ENCODE measurements around the gene SLC6A18.

Gene SLC6A18, protein sequence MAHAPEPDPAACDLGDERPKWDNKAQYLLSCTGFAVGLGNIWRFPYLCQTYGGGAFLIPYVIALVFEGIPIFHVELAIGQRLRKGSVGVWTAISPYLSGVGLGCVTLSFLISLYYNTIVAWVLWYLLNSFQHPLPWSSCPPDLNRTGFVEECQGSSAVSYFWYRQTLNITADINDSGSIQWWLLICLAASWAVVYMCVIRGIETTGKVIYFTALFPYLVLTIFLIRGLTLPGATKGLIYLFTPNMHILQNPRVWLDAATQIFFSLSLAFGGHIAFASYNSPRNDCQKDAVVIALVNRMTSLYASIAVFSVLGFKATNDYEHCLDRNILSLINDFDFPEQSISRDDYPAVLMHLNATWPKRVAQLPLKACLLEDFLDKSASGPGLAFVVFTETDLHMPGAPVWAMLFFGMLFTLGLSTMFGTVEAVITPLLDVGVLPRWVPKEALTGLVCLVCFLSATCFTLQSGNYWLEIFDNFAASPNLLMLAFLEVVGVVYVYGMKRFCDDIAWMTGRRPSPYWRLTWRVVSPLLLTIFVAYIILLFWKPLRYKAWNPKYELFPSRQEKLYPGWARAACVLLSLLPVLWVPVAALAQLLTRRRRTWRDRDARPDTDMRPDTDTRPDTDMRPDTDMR

DNA sequence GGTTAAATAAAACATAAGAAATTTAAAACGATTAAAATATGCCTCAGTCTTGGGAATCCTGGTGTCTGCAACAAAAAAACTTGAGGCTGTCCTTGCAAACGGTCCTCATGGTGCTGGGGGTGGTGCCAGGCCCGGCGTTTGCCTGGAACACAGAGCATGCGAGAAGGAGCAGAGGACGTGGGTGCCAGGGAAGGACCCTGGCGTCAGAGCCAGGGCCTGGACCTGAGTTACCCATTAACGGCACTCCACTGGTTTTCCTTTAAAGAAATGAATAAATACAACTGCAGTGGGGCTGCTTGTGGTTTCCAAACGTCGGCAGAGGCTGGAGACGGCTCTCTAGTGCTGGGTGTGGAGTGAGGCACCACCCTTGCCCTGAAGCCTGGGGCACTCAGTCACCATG lies at the start of gene SLC6A18:
Gene SLC6A18, plus strand, starts transcription at position 301 of the 400 bp plus-strand sequence. Its CDS starts 97 bp downstream, at position 398.
- no peak for DNase-seq

GRCh38 chr5:1175801-1176472 lies 49.2 kb upstream of the SLC6A18 start:
- no peak for DNase-seq

DNA sequence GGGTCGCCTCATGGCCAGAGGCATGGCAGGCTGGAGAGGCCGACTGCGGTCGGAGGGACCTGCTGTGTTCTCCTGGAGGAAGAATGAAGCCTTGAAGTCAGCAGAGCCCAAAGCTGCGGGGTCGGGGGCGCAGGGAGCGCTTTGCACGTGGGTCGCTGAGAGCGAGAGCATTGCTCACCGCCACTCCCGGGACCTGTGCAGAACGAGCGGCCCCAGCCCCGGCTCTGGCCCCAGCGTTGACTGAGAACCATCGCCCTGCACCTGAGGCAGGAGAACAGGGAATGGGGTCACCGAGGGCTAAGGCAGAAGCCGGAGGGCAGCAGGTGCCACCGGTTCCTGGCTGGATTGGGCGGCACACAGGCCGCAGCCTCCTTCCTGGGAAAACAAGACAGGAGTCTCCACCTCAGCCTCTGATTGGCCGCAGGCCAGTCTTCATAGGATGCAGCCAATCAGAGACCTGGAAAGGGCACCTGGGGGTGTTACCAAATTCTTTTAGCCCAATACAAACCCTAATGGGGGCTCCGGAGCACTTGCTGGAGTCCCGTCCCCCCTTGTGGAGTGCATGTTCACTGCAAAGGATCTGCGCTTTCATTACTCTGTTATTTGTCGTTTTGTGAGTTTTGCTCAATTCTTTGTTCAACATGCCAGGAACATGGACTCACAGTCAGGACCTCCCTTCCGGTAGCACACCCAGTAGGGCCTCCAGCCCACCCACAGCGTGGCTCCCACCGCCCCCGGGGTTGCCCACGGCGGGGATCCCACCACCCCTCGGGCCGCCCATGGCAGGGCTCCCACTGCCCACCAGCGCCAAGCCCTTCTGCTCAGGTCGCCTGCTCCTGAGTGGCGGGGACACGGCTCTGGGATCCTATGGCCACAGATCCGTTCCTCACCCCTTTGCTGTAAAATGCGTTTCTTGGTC lies 48.4 kb upstream of the SLC6A18 start:
- no peak for DNase-seq

- no peak for DNase-seq
Measured at GRCh38 chr5:1177826-1178528, 47.2 kb upstream of the SLC6A18 start.

DNA sequence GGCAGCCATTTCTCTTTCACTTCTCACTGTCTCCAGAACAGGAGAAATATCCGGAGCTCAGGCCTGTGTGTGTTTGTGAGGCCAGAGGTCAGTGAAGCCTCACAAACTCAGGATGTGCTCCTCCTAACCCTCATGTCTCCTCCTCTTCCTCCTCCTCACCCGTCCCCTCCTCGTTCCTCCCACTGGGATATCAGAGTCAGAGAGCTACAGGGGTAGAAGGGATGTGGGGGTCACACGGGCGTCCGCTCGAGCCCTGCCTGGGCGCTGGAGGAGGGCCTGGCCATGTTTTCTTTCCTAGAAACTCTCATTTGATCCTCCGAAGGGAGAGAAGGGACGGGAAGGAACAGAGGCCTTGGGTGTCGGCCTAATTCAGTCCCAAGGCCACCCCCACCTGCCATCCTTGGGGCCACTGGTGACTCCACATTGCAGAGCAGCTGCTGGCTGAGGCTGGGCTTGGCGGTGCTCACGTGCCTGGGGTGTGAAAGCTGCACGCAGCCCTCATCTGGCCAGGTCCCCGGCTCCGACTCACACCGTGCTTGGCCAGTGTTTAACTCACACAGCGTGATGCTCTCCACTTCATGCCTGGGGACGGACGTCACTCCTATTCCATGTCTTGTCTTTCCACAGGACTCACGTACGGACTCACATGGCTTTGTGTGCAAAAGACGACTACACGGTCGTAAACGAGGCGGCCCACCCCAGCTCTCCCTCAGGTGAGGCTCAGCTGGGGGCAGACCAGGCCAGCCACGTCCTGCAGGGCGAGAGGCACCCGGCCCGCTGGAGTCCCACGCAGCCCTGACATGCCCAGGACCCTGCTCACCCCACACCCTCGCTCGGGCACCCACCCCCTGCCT lies 46.4 kb upstream of the SLC6A18 start:
- DNase-seq = no peak

DNA sequence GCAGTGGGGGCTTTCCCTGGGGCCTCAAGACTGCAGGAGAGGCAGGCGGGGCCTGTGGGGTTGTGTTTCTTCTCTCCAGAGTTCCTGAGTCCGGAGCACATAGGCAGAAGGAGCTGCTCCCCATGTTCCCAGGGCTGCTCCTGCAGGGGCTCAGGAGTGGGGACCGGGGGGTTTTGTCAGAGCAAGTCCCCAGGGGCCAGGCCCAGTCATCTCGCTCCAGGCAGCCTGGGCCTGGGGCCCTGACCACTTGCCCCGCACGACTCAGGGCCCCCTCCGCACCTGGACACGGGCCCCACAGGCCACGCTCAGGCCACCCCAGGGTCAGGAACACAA lies 45.8 kb upstream of the SLC6A18 start:
- no peak for DNase-seq

DNA sequence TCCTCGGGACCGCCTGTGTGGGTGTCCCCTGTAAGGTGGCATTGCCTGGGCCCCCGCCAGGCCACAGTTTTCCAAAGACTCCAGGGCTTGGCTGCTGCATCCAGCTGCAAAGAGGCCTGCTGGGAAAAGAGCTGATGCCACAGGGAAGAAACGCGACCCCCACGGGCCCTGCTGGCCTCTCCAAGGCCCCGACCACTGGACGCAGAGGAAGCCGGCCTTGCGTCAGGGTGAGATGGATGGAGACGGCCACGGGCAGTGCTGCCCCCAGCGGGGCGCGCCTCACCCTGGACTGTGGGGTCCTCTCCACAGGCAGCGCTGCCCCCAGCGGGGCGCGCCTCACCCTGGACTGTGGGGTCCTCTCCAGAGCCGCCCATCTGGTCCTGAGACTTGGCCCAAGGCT lies 45.1 kb upstream of the SLC6A18 start:
- DNase-seq = no peak

GRCh38 chr5:1180841-1181271 lies 44.3 kb upstream of the SLC6A18 start:
- no peak for DNase-seq

GRCh38 chr5:1181451-1182359 lies 43.5 kb upstream of the SLC6A18 start:
- no peak for DNase-seq

DNA sequence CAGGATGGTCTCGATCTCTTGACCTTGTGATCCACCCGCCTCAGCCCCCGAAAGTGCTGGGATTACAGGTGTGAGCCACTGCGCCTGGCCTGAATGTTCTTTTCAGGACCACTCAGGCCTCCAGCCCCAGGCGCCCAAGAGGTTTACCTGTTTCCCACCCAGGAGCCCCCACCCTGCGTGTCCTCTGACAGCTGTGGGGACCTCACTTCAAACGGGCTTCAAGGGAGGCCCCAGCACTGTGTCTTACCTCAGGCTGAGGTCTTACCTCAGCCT lies 42.9 kb upstream of the SLC6A18 start:
- no peak for DNase-seq

- no peak for DNase-seq
Measured at GRCh38 chr5:1182633-1183423, 42.4 kb upstream of the SLC6A18 start.

- DNase-seq = no peak
Measured at GRCh38 chr5:1183424-1184162, 41.6 kb upstream of the SLC6A18 start.

DNA sequence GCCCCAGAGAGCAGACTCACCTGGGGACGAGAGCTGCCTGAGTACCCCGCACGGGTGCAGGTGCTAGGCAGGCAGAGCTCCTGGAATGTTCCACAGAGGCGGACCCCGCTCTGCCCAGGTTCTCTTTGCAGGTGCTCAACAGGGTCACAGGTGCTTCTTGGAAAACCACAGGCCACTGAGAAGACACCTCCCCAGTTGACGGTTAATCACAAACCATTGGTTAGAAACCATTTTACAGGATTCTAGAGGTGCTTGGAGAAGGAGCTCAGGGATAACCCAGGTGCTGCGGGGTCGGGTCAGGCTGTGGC lies 41.1 kb upstream of the SLC6A18 start:
- no peak for DNase-seq

DNA sequence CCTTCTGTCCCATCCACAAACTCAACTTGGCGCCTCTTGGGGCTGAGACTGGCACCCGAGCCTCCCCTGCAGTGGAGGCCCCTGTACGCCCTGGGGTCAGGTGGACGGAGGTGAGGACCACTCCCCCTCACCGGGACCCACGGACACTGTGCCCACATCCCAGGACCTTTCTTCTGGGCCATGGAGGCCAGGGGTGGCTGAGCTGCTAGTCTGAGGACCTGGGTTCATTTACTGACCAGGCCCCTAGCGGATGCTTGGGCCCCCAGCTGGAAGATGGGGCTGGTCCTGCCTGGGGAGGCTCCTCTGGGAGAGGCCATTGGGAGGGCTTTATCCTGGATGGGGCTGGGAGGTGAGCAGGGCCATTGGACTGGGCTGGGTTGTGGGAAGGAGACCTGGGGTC lies 40.7 kb upstream of the SLC6A18 start:
- DNase-seq = no peak

- no peak for DNase-seq
Measured at GRCh38 chr5:1185038-1185627, 40.0 kb upstream of the SLC6A18 start.

- no peak for DNase-seq
Measured at GRCh38 chr5:1185629-1186350, 39.4 kb upstream of the SLC6A18 start.

GRCh38 chr5:1186351-1187233 lies 38.6 kb upstream of the SLC6A18 start:
- DNase-seq = no peak
